Mesodermal cell (in vitro differentiated cells): Measurements from ENCODE around the gene USP8.
"Not testable (repeated sequence)": the region's sequence is repeated elsewhere in the genome, so short reads cannot be mapped to it uniquely, and the experiment has no call there.

ENCODE experiments used
- H3K27ac ChIP-seq: 2 replicates; pipeline ENCODE4 v1.7.0; 2013; ENCODE audit warnings: mild to moderate bottlenecking, low read depth, low read length, moderate library complexity; ENCODE audit not compliant: severe bottlenecking
- H3K36me3 ChIP-seq: 2 replicates; pipeline ENCODE4 v1.7.1; 2013; ENCODE audit warnings: mild to moderate bottlenecking, low read length, moderate library complexity; ENCODE audit not compliant: control insufficient read depth, insufficient read depth
- H3K4me1 ChIP-seq: one replicate; pipeline ENCODE4 v1.7.1; 2013; ENCODE audit warnings: mild to moderate bottlenecking, low read length; ENCODE audit not compliant: insufficient read depth, control insufficient read depth, poor library complexity, severe bottlenecking
- H3K4me3 ChIP-seq: 2 replicates; pipeline ENCODE4 v1.7.0; 2013; ENCODE audit warnings: low read length, control low read depth, mild to moderate bottlenecking; ENCODE audit not compliant: insufficient read depth, poor library complexity, severe bottlenecking; ENCODE audit errors: extremely low read depth
- H3K9me3 ChIP-seq: 2 replicates; pipeline ENCODE4 v1.7.1; 2013; ENCODE audit warnings: mild to moderate bottlenecking, low read length, moderate library complexity; ENCODE audit not compliant: control insufficient read depth
- WGBS, 2 experiments: methylation state at CpG; one replicate each; pipeline ENCODE4 v1.1.5; 2013; ENCODE audit warnings: missing lambda C conversion rate in 2 of 2; ENCODE audit not compliant: insufficient coverage in 2 of 2; 5-methylcytosine and 5-hydroxymethylcytosine counted together

The USP8 gene

DNA sequence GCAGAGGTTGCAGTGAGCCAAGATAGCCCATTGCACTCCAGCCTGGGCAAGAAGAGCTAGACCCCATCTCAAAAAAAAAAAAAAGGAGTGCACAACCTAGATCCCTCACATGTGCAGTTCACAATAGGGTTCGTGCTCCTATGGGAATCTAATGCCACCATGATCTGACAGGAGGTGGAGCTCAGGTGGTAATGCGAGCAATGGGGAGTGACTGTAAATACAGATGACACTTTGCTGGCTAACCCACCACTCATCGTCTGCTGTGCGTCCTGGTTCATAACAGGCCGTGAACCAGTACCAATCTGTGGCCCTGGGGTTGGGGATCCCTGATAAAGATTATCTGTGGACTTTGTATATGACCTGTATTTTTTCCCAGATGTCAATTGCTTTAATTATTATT, 16.7 kb downstream of the USP8 start:
- no peak overlapping the region for H3K27ac ChIP-seq
- H3K36me3 ChIP-seq, result peaks cover 57% of the 10 kb centered on the region
- 93 to 100% methylated on average over 3 to 4 of the region's 5 CpGs for WGBS, 2 experiments

GRCh38 chr15:50452927-50453326, 28.7 kb downstream of the USP8 start:
- no peak overlapping the region for H3K4me3 ChIP-seq
- H3K4me1 ChIP-seq, result no peaks in the 10 kb centered on the region
- no peaks in the 10 kb centered on the region for H3K9me3 ChIP-seq
- no peak overlapping the region for H3K27ac ChIP-seq
- H3K36me3 ChIP-seq, result peaks cover 53% of the 10 kb centered on the region

More for the DNA sequence above, 16.7 kb downstream of the USP8 start:
- Histone ChIP-seq H3K4me3 (no peak overlapping the region), H3K9me3 (no peaks in the 10 kb centered on the region), H3K4me1 (no peaks in the 10 kb centered on the region)

DNA sequence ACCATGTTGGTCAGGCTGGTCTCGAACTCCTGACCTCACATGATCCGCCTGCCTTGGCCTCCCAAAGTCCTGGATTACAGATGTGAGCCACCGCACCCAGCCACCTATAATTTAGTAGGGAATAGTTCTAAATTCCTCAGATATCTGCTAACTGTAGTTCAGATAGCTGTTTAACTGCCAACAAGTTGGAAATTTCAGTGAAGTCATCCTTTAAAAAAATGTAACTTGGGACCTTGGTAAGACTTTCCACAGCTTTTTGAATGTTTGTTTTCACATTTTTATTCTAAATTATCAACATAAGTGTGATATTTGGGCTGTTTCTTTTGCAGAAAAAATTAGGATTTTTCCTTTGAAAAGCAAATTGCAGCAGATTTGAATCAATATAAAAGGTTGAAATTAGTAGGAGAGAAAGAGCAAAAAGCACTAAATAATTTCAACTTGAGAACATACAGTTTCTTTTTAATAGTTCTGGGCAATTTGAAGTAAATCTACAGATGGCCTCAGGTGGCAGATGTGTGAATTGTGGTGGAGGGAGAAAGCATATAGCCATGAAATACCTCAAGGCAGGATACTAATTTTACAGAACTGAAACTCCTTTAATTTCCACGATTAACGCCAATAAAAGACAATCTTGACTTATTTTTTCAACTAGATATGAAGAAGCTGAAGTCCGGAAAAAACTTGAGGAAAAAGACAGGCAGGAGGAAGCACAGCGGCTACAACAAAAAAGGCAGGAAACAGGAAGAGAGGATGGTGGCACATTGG, 34.3 kb downstream of the USP8 start:
- Histone ChIP-seq H3K36me3 (peaks cover 64% of the 10 kb centered on the region), H3K4me3 (no peak overlapping the region), H3K9me3 (no peaks in the 10 kb centered on the region), H3K4me1 (no peaks in the 10 kb centered on the region), H3K27ac (peak overlapping the region; percentile 10)
- 94 to 100% methylated on average over 2 to 4 of the region's 7 CpGs for WGBS, 2 experiments

DNA sequence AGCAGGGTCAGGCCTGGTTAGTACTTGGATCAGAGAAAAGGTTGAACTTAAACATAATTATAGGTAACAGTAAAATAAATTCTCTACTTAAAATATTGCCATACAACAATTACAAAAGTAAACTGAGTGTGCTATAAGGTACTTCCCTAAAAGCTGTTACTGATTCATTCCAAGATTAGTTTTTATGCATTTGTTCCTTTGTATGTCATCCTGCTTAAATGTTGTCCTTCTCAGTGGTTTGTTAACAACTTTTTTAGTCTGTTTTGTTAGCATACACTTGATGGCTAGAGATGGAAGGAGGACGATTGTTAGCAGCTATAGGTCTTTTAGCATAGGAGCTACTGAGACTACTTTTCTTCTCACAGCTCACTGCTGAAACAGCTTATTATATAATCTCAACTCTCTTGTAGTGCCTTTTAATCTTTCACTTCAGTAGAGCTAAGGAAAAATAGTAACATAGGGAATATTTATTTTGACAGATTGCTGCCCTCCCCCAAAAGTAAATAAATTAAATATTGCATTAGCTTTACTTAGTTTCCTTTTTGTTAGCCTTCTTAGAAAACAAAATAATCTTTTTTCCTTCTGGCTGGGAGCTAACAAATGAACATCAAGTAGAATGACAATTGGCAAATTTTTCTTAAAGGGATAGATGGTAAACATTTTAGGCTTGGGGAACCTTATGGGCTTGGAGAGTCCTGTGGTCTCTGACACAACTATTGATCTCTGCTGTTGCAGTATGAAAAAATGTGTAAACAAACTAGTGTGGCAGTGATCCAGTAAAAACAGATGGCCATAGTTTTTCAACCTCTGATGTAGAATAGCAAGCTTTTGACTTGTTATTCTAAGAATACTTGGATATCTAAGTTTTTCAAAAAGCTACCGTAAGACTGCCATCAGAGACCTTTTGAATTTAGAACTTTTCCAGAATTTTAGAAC, 39.5 kb downstream of the USP8 start:
- Histone ChIP-seq H3K27ac (no peak overlapping the region), H3K4me1 (no peaks in the 10 kb centered on the region), H3K36me3 (peaks cover 74% of the 10 kb centered on the region), H3K9me3 (no peaks in the 10 kb centered on the region), H3K4me3 (no peak overlapping the region)
- WGBS, 2 experiments, result no CpG with 5 or more reads among the region's 2 CpGs

DNA sequence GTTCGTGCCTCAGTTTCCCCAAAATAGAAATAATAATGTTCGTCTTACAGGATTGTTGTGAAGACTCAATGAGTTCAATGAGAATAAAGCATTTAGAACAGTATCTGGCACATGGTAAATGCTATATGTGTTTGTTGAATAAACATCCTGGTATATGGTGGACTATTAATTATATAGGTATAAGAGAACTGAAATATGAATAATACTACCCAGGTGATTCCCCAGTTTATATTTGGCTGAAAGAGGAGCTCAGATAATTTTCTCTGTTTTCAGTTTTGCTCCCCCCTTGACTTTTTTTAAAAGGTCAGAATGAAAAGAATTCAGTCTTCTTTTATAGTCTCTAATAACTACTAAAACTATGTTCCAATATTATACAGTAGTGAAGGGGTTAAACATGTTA, 46.9 kb downstream of the USP8 start:
- no peaks in the 10 kb centered on the region for H3K4me1 ChIP-seq
- WGBS, 2 experiments, result 94 to 95% methylated on average over 2 of the region's 2 CpGs
- H3K36me3 ChIP-seq, result peaks cover 54% of the 10 kb centered on the region
- H3K4me3 ChIP-seq, result no peak overlapping the region
- no peak overlapping the region for H3K27ac ChIP-seq
- H3K9me3 ChIP-seq, result no peaks in the 10 kb centered on the region

- Histone ChIP-seq H3K9me3 (no peaks in the 10 kb centered on the region), H3K27ac (no peak overlapping the region), H3K4me3 (no peak overlapping the region), H3K36me3 (peaks cover 54% of the 10 kb centered on the region), H3K4me1 (no peaks in the 10 kb centered on the region)
- 97 to 99% methylated on average over 11 of the region's 12 CpGs for WGBS, 2 experiments
These were observed 51.9 kb downstream of the USP8 start for GRCh38 chr15:50476143-50476542.

- Histone ChIP-seq H3K4me1 (no peaks in the 10 kb centered on the region), H3K9me3 (no peaks in the 10 kb centered on the region), H3K27ac (no peak overlapping the region), H3K36me3 (peaks cover 65% of the 10 kb centered on the region), H3K4me3 (no peak overlapping the region)
- WGBS, 2 experiments, result 91 to 100% methylated on average over 1 of the region's 1 CpG
These were observed 60.6 kb downstream of the USP8 start for GRCh38 chr15:50484781-50485180.

GRCh38 chr15:50485389-50485788, 61.2 kb downstream of the USP8 start:
- Histone ChIP-seq H3K4me3 (no peak overlapping the region), H3K9me3 (no peaks in the 10 kb centered on the region), H3K36me3 (peaks cover 69% of the 10 kb centered on the region), H3K27ac (no peak overlapping the region), H3K4me1 (no peaks in the 10 kb centered on the region)
- 83 to 94% methylated on average over 2 to 3 of the region's 3 CpGs for WGBS, 2 experiments

DNA sequence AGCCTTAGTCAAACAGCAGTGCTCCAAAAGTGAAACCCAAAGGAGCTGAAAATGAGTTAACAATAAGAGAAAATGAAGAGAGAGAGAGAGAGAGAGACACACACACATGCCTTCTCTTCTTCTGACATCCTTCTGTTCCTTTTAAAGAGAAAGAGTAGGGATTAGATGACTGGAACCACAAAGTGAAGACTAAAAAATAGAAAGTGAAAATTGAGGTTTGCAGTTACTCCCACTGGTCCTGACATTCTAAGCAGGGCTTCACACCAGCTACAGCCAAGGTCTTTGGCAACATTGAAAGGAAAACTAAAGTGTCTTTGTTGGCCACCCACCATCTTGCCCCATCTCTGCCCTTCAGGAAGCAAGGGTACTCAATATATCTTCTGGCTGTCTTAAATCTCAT, 63.1 kb downstream of the USP8 start:
- no peaks in the 10 kb centered on the region for H3K9me3 ChIP-seq
- peaks cover 70% of the 10 kb centered on the region for H3K36me3 ChIP-seq
- H3K4me3 ChIP-seq, result no peak overlapping the region
- no peak overlapping the region for H3K27ac ChIP-seq
- H3K4me1 ChIP-seq, result no peaks in the 10 kb centered on the region

DNA sequence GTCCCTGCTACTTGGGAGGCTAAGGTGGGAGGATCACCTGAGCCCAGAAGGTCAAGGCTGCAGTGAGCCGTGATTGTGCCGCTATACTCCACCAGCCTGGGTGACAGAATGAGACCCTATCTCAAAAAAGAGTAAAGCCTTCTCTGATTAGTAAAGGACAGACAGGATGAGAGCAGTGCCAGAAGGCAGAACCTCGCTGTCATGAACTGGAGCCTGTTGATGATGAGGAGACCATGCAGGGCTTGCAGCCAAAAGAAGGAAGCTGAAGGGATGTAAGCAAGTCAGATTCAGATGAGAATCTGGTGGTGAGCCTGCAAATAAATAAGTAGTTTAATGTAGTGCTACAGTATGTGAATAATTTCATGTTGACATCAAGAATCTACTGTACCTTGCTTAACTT, 69.4 kb downstream of the USP8 start:
- 94 to 100% methylated on average over 3 of the region's 3 CpGs for WGBS, 2 experiments
- no peaks in the 10 kb centered on the region for H3K4me1 ChIP-seq

GRCh38 chr15:50494547-50494946, 70.3 kb downstream of the USP8 start:
- peaks cover 82% of the 10 kb centered on the region for H3K36me3 ChIP-seq
- H3K4me1 ChIP-seq, H3K9me3 ChIP-seq, H3K4me3 ChIP-seq, H3K27ac ChIP-seq: not testable (repeated sequence)
- 100% methylated on average over 1 to 2 of the region's 2 CpGs for WGBS, 2 experiments

More for the DNA sequence above, 69.4 kb downstream of the USP8 start:
- Histone ChIP-seq H3K36me3 (peaks cover 76% of the 10 kb centered on the region), H3K9me3 (no peaks in the 10 kb centered on the region), H3K27ac (no peak overlapping the region), H3K4me3 (no peak overlapping the region)
